HCT116 (cell line): ENCODE results near the gene IFT25.

ENCODE experiments used
- EGR1 ChIP-seq: IDR thresholded peaks from 2 replicates; pipeline ENCODE4 v1.6.1; 2012; ENCODE audit warnings: low read depth
- TCF7L2 ChIP-seq: IDR thresholded peaks from 2 replicates; pipeline ENCODE4 v1.7.0; 2011; ENCODE audit warnings: borderline replicate concordance, inconsistent platforms; ENCODE audit not compliant: insufficient read depth, insufficient read length; ENCODE audit errors: extremely low read depth
- TF ChIP-seq, protein P1 (sequence below): IDR thresholded peaks from 2 replicates; pipeline ENCODE4 v1.6.1; 2012; ENCODE audit warnings: low read depth
- TF ChIP-seq, protein P2 (sequence below), 3 experiments: fragments of 200-600 bp in 1 of 3; sonication (generic) in 1 of 3; IDR thresholded peaks in 2 of 3; conservative IDR thresholded peaks in 1 of 3; 2 replicates each; pipeline ENCODE4 v1.5.1; 2012 to 2017; ENCODE audit warnings: low read depth in 2 of 3, low read length in 2 of 3, antibody characterized with exemption in 1 of 3, borderline replicate concordance in 1 of 3, control low read depth in 1 of 3, mild to moderate bottlenecking in 1 of 3, mixed read lengths in 1 of 3, mixed run types in 1 of 3, moderate library complexity in 1 of 3; ENCODE audit not compliant: insufficient read depth in 1 of 3

DNA sequence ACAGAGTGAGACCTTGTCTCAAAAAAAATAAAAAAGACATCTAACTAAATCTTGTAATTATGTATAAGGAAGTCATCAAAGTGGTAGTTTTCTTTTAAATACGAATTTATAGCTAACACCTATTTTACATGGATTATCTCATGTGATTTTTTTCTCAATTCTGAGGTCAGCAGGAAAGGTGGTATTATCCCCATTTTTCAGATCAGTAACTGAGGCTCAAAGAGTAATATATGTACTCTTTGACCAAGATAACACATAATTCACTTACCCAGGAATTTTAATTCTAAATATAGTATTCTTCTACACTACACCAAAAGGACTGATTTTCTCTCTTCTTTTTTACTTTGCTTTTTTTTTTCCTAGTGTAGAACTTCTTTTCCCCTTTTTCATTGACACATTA is 9.1 kb downstream of the IFT25 start:
- TF ChIP-seq, protein P1, sequence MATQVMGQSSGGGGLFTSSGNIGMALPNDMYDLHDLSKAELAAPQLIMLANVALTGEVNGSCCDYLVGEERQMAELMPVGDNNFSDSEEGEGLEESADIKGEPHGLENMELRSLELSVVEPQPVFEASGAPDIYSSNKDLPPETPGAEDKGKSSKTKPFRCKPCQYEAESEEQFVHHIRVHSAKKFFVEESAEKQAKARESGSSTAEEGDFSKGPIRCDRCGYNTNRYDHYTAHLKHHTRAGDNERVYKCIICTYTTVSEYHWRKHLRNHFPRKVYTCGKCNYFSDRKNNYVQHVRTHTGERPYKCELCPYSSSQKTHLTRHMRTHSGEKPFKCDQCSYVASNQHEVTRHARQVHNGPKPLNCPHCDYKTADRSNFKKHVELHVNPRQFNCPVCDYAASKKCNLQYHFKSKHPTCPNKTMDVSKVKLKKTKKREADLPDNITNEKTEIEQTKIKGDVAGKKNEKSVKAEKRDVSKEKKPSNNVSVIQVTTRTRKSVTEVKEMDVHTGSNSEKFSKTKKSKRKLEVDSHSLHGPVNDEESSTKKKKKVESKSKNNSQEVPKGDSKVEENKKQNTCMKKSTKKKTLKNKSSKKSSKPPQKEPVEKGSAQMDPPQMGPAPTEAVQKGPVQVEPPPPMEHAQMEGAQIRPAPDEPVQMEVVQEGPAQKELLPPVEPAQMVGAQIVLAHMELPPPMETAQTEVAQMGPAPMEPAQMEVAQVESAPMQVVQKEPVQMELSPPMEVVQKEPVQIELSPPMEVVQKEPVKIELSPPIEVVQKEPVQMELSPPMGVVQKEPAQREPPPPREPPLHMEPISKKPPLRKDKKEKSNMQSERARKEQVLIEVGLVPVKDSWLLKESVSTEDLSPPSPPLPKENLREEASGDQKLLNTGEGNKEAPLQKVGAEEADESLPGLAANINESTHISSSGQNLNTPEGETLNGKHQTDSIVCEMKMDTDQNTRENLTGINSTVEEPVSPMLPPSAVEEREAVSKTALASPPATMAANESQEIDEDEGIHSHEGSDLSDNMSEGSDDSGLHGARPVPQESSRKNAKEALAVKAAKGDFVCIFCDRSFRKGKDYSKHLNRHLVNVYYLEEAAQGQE, result no peak
- TF ChIP-seq EGR1 (no peak), TCF7L2 (no peak)
- TF ChIP-seq, protein P2, sequence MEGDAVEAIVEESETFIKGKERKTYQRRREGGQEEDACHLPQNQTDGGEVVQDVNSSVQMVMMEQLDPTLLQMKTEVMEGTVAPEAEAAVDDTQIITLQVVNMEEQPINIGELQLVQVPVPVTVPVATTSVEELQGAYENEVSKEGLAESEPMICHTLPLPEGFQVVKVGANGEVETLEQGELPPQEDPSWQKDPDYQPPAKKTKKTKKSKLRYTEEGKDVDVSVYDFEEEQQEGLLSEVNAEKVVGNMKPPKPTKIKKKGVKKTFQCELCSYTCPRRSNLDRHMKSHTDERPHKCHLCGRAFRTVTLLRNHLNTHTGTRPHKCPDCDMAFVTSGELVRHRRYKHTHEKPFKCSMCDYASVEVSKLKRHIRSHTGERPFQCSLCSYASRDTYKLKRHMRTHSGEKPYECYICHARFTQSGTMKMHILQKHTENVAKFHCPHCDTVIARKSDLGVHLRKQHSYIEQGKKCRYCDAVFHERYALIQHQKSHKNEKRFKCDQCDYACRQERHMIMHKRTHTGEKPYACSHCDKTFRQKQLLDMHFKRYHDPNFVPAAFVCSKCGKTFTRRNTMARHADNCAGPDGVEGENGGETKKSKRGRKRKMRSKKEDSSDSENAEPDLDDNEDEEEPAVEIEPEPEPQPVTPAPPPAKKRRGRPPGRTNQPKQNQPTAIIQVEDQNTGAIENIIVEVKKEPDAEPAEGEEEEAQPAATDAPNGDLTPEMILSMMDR (IDR thresholded peaks at IDR 0.05 in 2 of 3, conservative IDR thresholded peaks at IDR 0.05 in 1 of 3; ENCODE audit: borderline replicate concordance in 1 of 3, insufficient read depth in 1 of 3, low read depth in 2 of 3, low read length in 2 of 3), result no peak
